Ovary (tissue), 9 donors: ENCODE measurements around the gene USP32. TPM values are rescaled to one million over a fixed set of nuclear protein-coding genes. Genes with fewer than 3 reads are reported as not detected.

Experiments used
- DNase-seq, 5 donors: peaks; one replicate each; pipeline ENCODE4 v3.0.0-alpha.2; 2019 to 2020
- H3K27ac ChIP-seq, 2 donors: fragments of 200-600 bp; one replicate each; pipeline versions ENCODE4 v1.5.1 to v1.8.0; 2019 to 2022
- H3K27me3 ChIP-seq: fragments of 200-600 bp; one replicate; pipeline ENCODE4 v1.8.0; 2022
- H3K36me3 ChIP-seq: fragments of 200-600 bp; sonication (generic); one replicate; pipeline ENCODE4 v1.5.1; 2019
- H3K4me1 ChIP-seq: one replicate; pipeline ENCODE4 v1.8.1; 2013; ENCODE audit warnings: mild to moderate bottlenecking, moderate library complexity; ENCODE audit not compliant: insufficient read depth
- H3K4me3 ChIP-seq: fragments of 200-600 bp; sonication (generic); one replicate; pipeline ENCODE4 v1.5.1; 2017
- H3K9me3 ChIP-seq, 2 donors: fragments of 200-600 bp in 1 of 2; sonication (generic) in 1 of 2; one replicate each; pipeline versions ENCODE4 v1.5.1 to v1.8.1; 2013 to 2019; ENCODE audit warnings: mild to moderate bottlenecking in 1 of 2, moderate library complexity in 1 of 2
- CTCF ChIP-seq, 3 donors: fragments of 450-650 bp in 2 of 3; fragments of 200-600 bp in 1 of 3; IDR thresholded peaks; one replicate each; pipeline versions ENCODE4 v1.5.1 to v1.8.0; 2016 to 2022; ENCODE audit warnings: antibody characterized with exemption in 3 of 3, mild to moderate bottlenecking in 1 of 3
- EP300 ChIP-seq: sonication (generic); formaldehyde crosslinking; IDR thresholded peaks from one replicate; pipeline ENCODE4 v1.6.1; 2017; ENCODE audit warnings: antibody characterized with exemption
- POLR2A ChIP-seq: fragments of 450-650 bp; IDR thresholded peaks from one replicate; pipeline ENCODE4 v1.6.1; 2017; ENCODE audit warnings: antibody characterized with exemption, mild to moderate bottlenecking, moderate library complexity
- WGBS, 3 donors: extraction: QIAGEN DNeasy Blood & Tissue Kit in 1 of 3; methylation state at CpG; one replicate each; pipeline versions ENCODE4 v1.1.5 to v1.1.7; 2013 to 2017; 5-methylcytosine and 5-hydroxymethylcytosine counted together
- intact Hi-C, 4 donors: fragments of 100-400 bp; cut with DNase I; formaldehyde crosslinking; loops; one replicate each; pipeline versions ENCODE4 v1.11.0 to v1.15.1; 2022 to 2023
- polyA plus RNA-seq, 2 donors: library from polyadenylated mRNA; stranded (reverse); fragments of 200-250 nt in 1 of 2; fragments of 350-450 nt in 1 of 2; fragmentation: Illumina TruSeq in 1 of 2; extraction: RNeasy Lipid Tissue Mini Kit (QIAGEN cat#74804) in 1 of 2; gene quantifications; one replicate each; pipeline ENCODE4 v1.2.3, GENCODE V29; 2013 to 2014
- total RNA-seq, 7 donors: library from RNA; depleted of rRNA in 2 of 7; stranded (reverse); fragments of >200 nt in 2 of 7; fragmentation: NEBNext Ultra II Directional in 3 of 7; extraction: Animal tissue kit (Norgen Biotek cat#: 25700) in 3 of 7; gene quantifications; one replicate each; pipeline versions ENCODE4 v1.1.0 to v1.2.4, GENCODE V29; 2016 to 2023
- donor health status: DM: no; HTN: no; CAD: no; lungs with moderate emphysema.
- donor health status: DM: no; HTN: no; CAD: no.
- donor health status: Bipolar disorder and iron deficiency.
- donor health status: DM: yes; HTN: yes; CAD: no.
- donor health status: DM: no; HTN: no; CAD: no.
- donor health status: DM: yes; HTN: yes; CAD: no.

Gene USP32
- total and polyA plus RNA-seq, 9 donors = 8.7 to 37.6 (median 32.9) TPM

GRCh38 chr17:60358606-60359225, 33.2 kb downstream of the USP32 start:
- H3K4me3 ChIP-seq = no peak overlapping the region
- intact Hi-C loops = no loop called here
- no peak overlapping the region for H3K27ac ChIP-seq
- H3K27me3 ChIP-seq = no peaks in the 10 kb centered on the region
- 89 to 92% (median 90%) methylated on average over 3 of the region's 3 CpGs for WGBS, 3 donors
- no peaks in the 10 kb centered on the region for H3K36me3 ChIP-seq
- TF ChIP-seq EP300 (no peak), CTCF (IDR thresholded peaks at IDR 0.05) (no peak), POLR2A (no peak)
- no peaks in the 10 kb centered on the region for H3K9me3 ChIP-seq
- DNase-seq = no peak
- peaks cover 2% of the 10 kb centered on the region for H3K4me1 ChIP-seq

GRCh38 chr17:60356940-60357339, 35.0 kb downstream of the USP32 start:
- no peaks in the 10 kb centered on the region for H3K36me3 ChIP-seq
- 91 to 96% (median 95%) methylated on average over 1 of the region's 1 CpG for WGBS, 3 donors
- TF ChIP-seq CTCF (IDR thresholded peaks at IDR 0.05) (no peak), POLR2A (no peak), EP300 (no peak)
- peak in 1 of 5 donors; percentile 20 for DNase-seq
- no peaks in the 10 kb centered on the region for H3K9me3 ChIP-seq
- intact Hi-C loops = no loop called here
- H3K27ac ChIP-seq = no peak overlapping the region
- peaks cover 2% of the 10 kb centered on the region for H3K4me1 ChIP-seq
- H3K27me3 ChIP-seq = no peaks in the 10 kb centered on the region
- no peak overlapping the region for H3K4me3 ChIP-seq

DNA sequence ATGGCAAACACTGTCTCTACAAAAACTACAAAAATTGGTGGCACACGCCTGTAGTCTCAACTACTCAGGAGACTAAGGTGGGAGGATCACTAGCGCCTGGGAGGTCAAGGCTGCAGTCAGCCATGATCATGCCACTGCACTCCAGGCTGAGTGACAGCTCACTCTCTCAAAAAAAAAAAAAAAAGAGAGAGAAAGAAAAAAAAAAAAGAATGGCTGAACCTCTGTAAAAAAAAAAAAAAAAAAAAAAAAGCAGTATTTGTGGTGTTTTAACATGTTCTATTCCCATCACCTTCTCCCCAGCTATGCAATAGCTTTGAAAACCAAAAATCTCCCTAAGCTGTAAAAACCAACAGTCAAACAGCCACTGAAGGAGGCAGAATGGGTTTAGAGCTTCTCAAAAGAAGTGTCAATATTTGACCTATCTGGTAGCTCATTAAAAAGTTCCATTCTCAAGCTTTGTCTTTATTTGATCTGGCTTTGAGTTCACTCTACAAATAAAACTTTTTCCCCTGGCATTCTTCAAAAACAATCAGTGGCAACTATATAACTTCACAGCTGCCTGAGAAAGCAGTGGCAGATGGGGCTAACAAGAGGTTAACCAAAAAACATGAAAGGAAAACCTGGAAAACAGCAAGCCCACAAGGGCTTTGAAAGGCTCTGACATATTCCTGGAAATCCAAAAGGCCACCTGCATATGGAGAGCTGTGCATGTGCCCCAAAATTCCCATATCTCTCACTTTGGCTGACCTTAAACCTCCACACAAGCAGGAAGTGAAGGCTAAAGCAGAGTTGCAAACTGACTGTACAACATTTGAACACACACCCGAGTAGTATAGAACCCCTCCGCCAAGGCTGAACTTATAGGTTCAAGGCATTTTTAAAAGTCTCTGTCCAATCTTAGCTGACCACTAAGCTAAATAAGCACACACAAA, 36.0 kb downstream of the USP32 start:
- H3K27me3 ChIP-seq = no peaks in the 10 kb centered on the region
- H3K27ac ChIP-seq = no peak overlapping the region
- DNase-seq = no peak
- 89 to 97% (median 92%) methylated on average over 4 of the region's 4 CpGs for WGBS, 3 donors
- H3K36me3 ChIP-seq = no peaks in the 10 kb centered on the region
- intact Hi-C loops = no loop called here
- H3K4me3 ChIP-seq = no peak overlapping the region
- H3K4me1 ChIP-seq = peaks cover 4% of the 10 kb centered on the region
- TF ChIP-seq CTCF (IDR thresholded peaks at IDR 0.05) (no peak), EP300 (no peak), POLR2A (no peak)
- no peaks in the 10 kb centered on the region for H3K9me3 ChIP-seq

DNA sequence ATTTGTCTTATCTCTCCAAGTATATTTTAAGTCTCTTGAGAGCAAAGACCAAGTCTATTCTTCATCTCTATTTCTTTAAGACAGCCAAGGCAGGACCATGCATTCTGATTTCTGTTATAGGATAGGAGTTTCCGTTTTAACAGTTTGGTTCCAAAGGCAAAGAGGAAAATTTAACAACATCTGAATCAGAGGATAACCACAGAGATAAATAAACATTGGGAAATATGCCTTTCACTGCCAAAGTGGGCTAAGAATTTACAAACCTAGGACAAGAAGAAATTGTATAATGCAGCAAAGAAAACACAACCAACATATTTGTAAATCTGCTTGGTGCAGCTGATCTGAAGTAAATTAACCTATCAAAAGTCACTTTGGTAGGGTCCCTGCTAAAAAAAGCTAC, 37.7 kb downstream of the USP32 start:
- TF ChIP-seq EP300 (no peak), POLR2A (no peak), CTCF (IDR thresholded peaks at IDR 0.05) (no peak)
- 7 to 18% (median 7%) methylated on average over 1 of the region's 1 CpG for WGBS, 3 donors
- intact Hi-C loops = no loop called here

More for the DNA sequence above, 37.7 kb downstream of the USP32 start:
- no peaks in the 10 kb centered on the region for H3K27me3 ChIP-seq
- H3K4me1 ChIP-seq = peaks cover 4% of the 10 kb centered on the region
- H3K9me3 ChIP-seq = no peaks in the 10 kb centered on the region
- H3K4me3 ChIP-seq = no peak overlapping the region
- H3K36me3 ChIP-seq = no peaks in the 10 kb centered on the region
- DNase-seq = no peak
- no peak overlapping the region for H3K27ac ChIP-seq
